HEK293 (cell line): Measurements from ENCODE around the gene PROSER2.

ENCODE experiments used
- CTCF ChIA-PET: fragments of 350-600 bp; formaldehyde crosslinking; extraction: SDS; loops from one replicate; lab custom pipeline; 2021; ENCODE audit warnings: antibody characterized with exemption; lab: Yijun Ruan, JAX
- POLR2A ChIA-PET: fragments of 300-600 bp; formaldehyde crosslinking; extraction: SDS; loops from one replicate; lab custom pipeline; 2020; ENCODE audit warnings: antibody characterized with exemption, inconsistent platforms; lab: Yijun Ruan, JAX
- H3K27ac ChIP-seq: fragments of 200-500 bp; sonication (Bioruptor generic); 2 replicates; pipeline ENCODE4 v1.5.1; 2014; ENCODE audit warnings: low read depth, low read length, control low read depth, inconsistent platforms; ENCODE audit errors: extremely low read depth
- H3K36me3 ChIP-seq, 2 experiments: fragments of 200-500 bp in 1 of 2; sonication (Bioruptor generic) in 1 of 2; 1 replicate in 1 of 2; 2 replicates in 1 of 2; pipeline ENCODE4 v1.5.1; 2014 to 2017; ENCODE audit warnings: inconsistent platforms in 2 of 2, low read length in 2 of 2; ENCODE audit not compliant: control insufficient read depth in 2 of 2, insufficient read depth in 1 of 2
- H3K4me1 ChIP-seq: fragments of 200-500 bp; sonication (Bioruptor generic); 2 replicates; pipeline ENCODE4 v1.5.1; 2014; ENCODE audit warnings: mild to moderate bottlenecking, low read length, inconsistent platforms; ENCODE audit not compliant: control insufficient read depth, insufficient read depth
- H3K4me3 ChIP-seq: 2 replicates; pipeline ENCODE4 v1.5.1; 2011; ENCODE audit warnings: low read depth, mild to moderate bottlenecking, control low read depth, low read length, moderate library complexity
- H3K9me3 ChIP-seq: fragments of 200-500 bp; sonication (Bioruptor generic); 2 replicates; pipeline ENCODE4 v1.5.1; 2014; ENCODE audit warnings: low read depth, low read length, inconsistent platforms; ENCODE audit not compliant: control insufficient read depth, insufficient read depth
- EGR2 ChIP-seq: fragments of 450-650 bp; formaldehyde crosslinking; IDR thresholded peaks from 2 replicates; pipeline ENCODE4 v1.5.1; 2016; ENCODE audit warnings: low read depth, missing biosample characterization, missing genetic modification characterization
- GLIS2 ChIP-seq: fragments of 450-650 bp; formaldehyde crosslinking; IDR thresholded peaks from 2 replicates; pipeline ENCODE4 v1.5.1; 2016; ENCODE audit warnings: missing biosample characterization, missing genetic modification characterization
- RBAK ChIP-seq: fragments of 450-650 bp; formaldehyde crosslinking; IDR thresholded peaks from 2 replicates; pipeline ENCODE4 v1.5.1; 2016; ENCODE audit warnings: missing biosample characterization, missing genetic modification characterization
- SCRT2 ChIP-seq: fragments of 450-650 bp; formaldehyde crosslinking; IDR thresholded peaks from 2 replicates; pipeline ENCODE4 v1.5.1; 2016; ENCODE audit warnings: missing biosample characterization, missing genetic modification characterization
- ZNF133 ChIP-seq: fragments of 450-650 bp; formaldehyde crosslinking; IDR thresholded peaks from 2 replicates; pipeline ENCODE4 v1.5.1; 2016; ENCODE audit warnings: missing biosample characterization, missing genetic modification characterization
- ZNF175 ChIP-seq: fragments of 450-650 bp; formaldehyde crosslinking; IDR thresholded peaks from 2 replicates; pipeline ENCODE4 v1.5.1; 2016; ENCODE audit warnings: missing biosample characterization, missing genetic modification characterization
- ZNF202 ChIP-seq: fragments of 450-650 bp; formaldehyde crosslinking; IDR thresholded peaks from 2 replicates; pipeline ENCODE4 v1.5.1; 2016; ENCODE audit warnings: missing biosample characterization, missing genetic modification characterization, borderline replicate concordance
- ZNF366 ChIP-seq: fragments of 450-650 bp; formaldehyde crosslinking; conservative IDR thresholded peaks from 2 replicates; pipeline ENCODE4 v1.5.1; 2016; ENCODE audit warnings: missing biosample characterization, missing genetic modification characterization
- ZNF48 ChIP-seq: fragments of 450-650 bp; formaldehyde crosslinking; IDR thresholded peaks from 2 replicates; pipeline ENCODE4 v1.5.1; 2016; ENCODE audit warnings: missing biosample characterization, missing genetic modification characterization
- ZNF501 ChIP-seq: fragments of 450-650 bp; formaldehyde crosslinking; IDR thresholded peaks from 2 replicates; pipeline ENCODE4 v1.5.1; 2016; ENCODE audit warnings: missing biosample characterization, missing genetic modification characterization
- ZNF521 ChIP-seq: fragments of 450-650 bp; formaldehyde crosslinking; IDR thresholded peaks from 2 replicates; pipeline ENCODE4 v1.5.1; 2017; ENCODE audit warnings: missing biosample characterization, mild to moderate bottlenecking, missing genetic modification characterization
- ZNF664 ChIP-seq: fragments of 450-650 bp; formaldehyde crosslinking; IDR thresholded peaks from 2 replicates; pipeline ENCODE4 v1.5.1; 2016; ENCODE audit warnings: missing biosample characterization, missing genetic modification characterization
- ZNF768 ChIP-seq: fragments of 450-650 bp; formaldehyde crosslinking; IDR thresholded peaks from 2 replicates; pipeline ENCODE4 v1.5.1; 2018; ENCODE audit warnings: missing biosample characterization, mild to moderate bottlenecking, missing genetic modification characterization
- ZSCAN30 ChIP-seq: fragments of 450-650 bp; IDR thresholded peaks from 2 replicates; pipeline ENCODE4 v1.5.1; 2018; ENCODE audit warnings: missing biosample characterization, mild to moderate bottlenecking, missing genetic modification characterization, moderate library complexity
- TF ChIP-seq, protein P1 (sequence below): fragments of 450-650 bp; formaldehyde crosslinking; IDR thresholded peaks from 2 replicates; pipeline ENCODE4 v1.5.1; 2016; ENCODE audit warnings: missing biosample characterization, missing genetic modification characterization
- TF ChIP-seq, protein P2 (sequence below): fragments of 450-650 bp; formaldehyde crosslinking; IDR thresholded peaks from 2 replicates; pipeline ENCODE4 v1.5.1; 2016; ENCODE audit warnings: missing biosample characterization, missing genetic modification characterization
- TF ChIP-seq, protein P3 (sequence below): fragments of 450-650 bp; formaldehyde crosslinking; IDR thresholded peaks from 2 replicates; pipeline ENCODE4 v1.5.1; 2016; ENCODE audit warnings: missing biosample characterization, missing genetic modification characterization
- TF ChIP-seq, protein P4 (sequence below): fragments of 450-650 bp; formaldehyde crosslinking; IDR thresholded peaks from 2 replicates; pipeline ENCODE4 v1.5.1; 2016; ENCODE audit warnings: missing biosample characterization, missing genetic modification characterization

PROSER2 gene

DNA sequence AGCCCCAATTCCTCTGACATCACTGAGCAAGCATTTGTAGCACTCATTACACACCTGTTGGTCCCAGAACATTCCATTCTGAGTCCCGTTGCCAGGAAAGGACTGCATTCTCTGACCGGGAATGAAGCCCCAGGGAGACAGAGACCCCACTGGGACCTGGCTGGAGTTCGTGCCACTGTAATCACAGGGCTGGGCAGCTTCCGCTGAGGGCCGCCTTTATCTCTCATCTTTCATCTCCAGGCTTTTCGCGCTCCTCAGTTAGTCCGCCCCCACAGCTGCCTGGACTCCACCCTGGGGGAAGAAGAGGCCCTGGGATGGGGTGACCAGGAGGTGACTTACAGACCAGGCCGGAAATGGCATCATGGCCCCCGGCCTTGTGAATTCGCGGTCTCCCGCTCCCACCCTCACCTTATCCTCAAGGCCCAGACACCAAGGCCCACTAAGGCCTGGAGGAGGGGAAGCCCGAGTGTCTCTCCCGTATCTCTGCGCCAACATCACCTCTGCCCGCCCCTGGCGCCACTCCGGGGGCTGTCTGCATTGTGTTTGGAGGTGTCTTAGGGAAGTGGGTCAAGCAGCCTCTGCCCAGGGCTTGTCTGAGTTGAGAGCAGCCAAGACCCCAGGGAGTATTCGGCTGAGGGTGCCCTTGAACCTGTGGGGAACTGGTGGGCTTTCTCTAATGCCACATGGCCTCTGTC lies 75.4 kb downstream of the PROSER2 start (continued):
- TF ChIP-seq, protein P1, sequence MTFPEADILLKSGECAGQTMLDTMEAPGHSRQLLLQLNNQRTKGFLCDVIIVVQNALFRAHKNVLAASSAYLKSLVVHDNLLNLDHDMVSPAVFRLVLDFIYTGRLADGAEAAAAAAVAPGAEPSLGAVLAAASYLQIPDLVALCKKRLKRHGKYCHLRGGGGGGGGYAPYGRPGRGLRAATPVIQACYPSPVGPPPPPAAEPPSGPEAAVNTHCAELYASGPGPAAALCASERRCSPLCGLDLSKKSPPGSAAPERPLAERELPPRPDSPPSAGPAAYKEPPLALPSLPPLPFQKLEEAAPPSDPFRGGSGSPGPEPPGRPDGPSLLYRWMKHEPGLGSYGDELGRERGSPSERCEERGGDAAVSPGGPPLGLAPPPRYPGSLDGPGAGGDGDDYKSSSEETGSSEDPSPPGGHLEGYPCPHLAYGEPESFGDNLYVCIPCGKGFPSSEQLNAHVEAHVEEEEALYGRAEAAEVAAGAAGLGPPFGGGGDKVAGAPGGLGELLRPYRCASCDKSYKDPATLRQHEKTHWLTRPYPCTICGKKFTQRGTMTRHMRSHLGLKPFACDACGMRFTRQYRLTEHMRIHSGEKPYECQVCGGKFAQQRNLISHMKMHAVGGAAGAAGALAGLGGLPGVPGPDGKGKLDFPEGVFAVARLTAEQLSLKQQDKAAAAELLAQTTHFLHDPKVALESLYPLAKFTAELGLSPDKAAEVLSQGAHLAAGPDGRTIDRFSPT (tag by site-specific recombination): peak; percentile 45; the same call in 1 of the 2 replicates
- TF ChIP-seq GLIS2 (tag by site-specific recombination) (peak; percentile 36; the same call in 1 of the 2 replicates), ZNF133 (tag by site-specific recombination) (no peak), RBAK (tag by site-specific recombination) (no peak), EGR2 (0 out of 2 replicates have a peak, but pooled peaks have one; percentile 8)
- TF ChIP-seq, protein P2, sequence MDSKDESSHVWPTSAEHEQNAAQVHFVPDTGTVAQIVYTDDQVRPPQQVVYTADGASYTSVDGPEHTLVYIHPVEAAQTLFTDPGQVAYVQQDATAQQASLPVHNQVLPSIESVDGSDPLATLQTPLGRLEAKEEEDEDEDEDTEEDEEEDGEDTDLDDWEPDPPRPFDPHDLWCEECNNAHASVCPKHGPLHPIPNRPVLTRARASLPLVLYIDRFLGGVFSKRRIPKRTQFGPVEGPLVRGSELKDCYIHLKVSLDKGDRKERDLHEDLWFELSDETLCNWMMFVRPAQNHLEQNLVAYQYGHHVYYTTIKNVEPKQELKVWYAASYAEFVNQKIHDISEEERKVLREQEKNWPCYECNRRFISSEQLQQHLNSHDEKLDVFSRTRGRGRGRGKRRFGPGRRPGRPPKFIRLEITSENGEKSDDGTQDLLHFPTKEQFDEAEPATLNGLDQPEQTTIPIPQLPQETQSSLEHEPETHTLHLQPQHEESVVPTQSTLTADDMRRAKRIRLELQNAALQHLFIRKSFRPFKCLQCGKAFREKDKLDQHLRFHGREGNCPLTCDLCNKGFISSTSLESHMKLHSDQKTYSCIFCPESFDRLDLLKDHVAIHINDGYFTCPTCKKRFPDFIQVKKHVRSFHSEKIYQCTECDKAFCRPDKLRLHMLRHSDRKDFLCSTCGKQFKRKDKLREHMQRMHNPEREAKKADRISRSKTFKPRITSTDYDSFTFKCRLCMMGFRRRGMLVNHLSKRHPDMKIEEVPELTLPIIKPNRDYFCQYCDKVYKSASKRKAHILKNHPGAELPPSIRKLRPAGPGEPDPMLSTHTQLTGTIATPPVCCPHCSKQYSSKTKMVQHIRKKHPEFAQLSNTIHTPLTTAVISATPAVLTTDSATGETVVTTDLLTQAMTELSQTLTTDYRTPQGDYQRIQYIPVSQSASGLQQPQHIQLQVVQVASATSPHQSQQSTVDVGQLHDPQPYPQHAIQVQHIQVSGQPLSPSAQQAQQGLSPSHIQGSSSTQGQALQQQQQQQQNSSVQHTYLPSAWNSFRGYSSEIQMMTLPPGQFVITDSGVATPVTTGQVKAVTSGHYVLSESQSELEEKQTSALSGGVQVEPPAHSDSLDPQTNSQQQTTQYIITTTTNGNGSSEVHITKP (tag by site-specific recombination): peak; percentile 68

GRCh38 chr10:11899067-11899876 lies 76.1 kb downstream of the PROSER2 start:
- Histone ChIP-seq H3K9me3 (no peaks in the 10 kb centered on the region), H3K27ac (no peak overlapping the region), H3K36me3 (no peaks in the 10 kb centered on the region), H3K4me3 (no peak overlapping the region), H3K4me1 (peaks cover 3% of the 10 kb centered on the region; the same call in 1 of the 2 replicates)
- TF ChIP-seq ZNF202 (tag by site-specific recombination): 0 out of 2 replicates have a peak, but pooled peaks have one; percentile 19
- TF ChIP-seq ZNF366: no peak
- TF ChIP-seq SCRT2: peak; percentile 51
- ChIA-PET CTCF (interaction anchor here (0.5 kb wide), 1 partner anchor 77 kb away, joined by 4 read pairs; no protein-coding TSS in a partner anchor), POLR2A (interaction anchor here (0.9 kb wide), 1 partner anchor 23 kb away, joined by 3 read pairs; no protein-coding TSS in a partner anchor)

GRCh38 chr10:11901036-11901301 lies 77.8 kb downstream of the PROSER2 start:
- Histone ChIP-seq H3K4me1 (peaks cover 3% of the 10 kb centered on the region; the same call in 1 of the 2 replicates), H3K9me3 (no peaks in the 10 kb centered on the region), H3K36me3 (no peaks in the 10 kb centered on the region), H3K27ac (no peak overlapping the region), H3K4me3 (no peak overlapping the region)
- CTCF ChIA-PET: no interaction called here
- POLR2A ChIA-PET: no interaction called here
- TF ChIP-seq ZNF48 (tag by site-specific recombination): no peak
- TF ChIP-seq, protein P3, sequence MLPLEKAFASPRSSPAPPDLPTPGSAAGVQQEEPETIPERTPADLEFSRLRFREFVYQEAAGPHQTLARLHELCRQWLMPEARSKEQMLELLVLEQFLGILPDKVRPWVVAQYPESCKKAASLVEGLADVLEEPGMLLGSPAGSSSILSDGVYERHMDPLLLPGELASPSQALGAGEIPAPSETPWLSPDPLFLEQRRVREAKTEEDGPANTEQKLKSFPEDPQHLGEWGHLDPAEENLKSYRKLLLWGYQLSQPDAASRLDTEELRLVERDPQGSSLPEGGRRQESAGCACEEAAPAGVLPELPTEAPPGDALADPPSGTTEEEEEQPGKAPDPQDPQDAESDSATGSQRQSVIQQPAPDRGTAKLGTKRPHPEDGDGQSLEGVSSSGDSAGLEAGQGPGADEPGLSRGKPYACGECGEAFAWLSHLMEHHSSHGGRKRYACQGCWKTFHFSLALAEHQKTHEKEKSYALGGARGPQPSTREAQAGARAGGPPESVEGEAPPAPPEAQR (tag by site-specific recombination): no peak
- no peak for TF ChIP-seq ZNF175 (tag by site-specific recombination)
- TF ChIP-seq ZNF521 (tag by site-specific recombination): no peak
- no peak for TF ChIP-seq ZNF501
- no peak for TF ChIP-seq GLIS2 (tag by site-specific recombination)
- TF ChIP-seq ZNF768 (tag by site-specific recombination): no peak
- TF ChIP-seq ZNF664 (tag by site-specific recombination): no peak
- TF ChIP-seq ZSCAN30 (tag by site-specific recombination): no peak
- TF ChIP-seq ZNF133 (tag by site-specific recombination): no peak
- TF ChIP-seq, protein P4, sequence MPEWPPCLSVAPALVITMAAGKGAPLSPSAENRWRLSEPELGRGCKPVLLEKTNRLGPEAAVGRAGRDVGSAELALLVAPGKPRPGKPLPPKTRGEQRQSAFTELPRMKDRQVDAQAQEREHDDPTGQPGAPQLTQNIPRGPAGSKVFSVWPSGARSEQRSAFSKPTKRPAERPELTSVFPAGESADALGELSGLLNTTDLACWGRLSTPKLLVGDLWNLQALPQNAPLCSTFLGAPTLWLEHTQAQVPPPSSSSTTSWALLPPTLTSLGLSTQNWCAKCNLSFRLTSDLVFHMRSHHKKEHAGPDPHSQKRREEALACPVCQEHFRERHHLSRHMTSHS (tag by site-specific recombination): no peak
